GM18505 (cell line): ENCODE results near the gene LILRA6.
"Not testable (repeated sequence)": the region's sequence is repeated elsewhere in the genome, so short reads cannot be mapped to it uniquely, and the experiment has no call there.

Source experiments
- ATAC-seq: cut with Tn5 transposase; IDR thresholded peaks from one replicate; pipeline ENCODE4 v1.9.1; 2021; ENCODE audit not compliant: unreplicated experiment
- POLR2A ChIP-seq: IDR thresholded peaks from 4 replicates; pipeline ENCODE4 v1.6.1; 2011; ENCODE audit warnings: borderline replicate concordance; ENCODE audit not compliant: insufficient read depth, insufficient read length; ENCODE audit errors: extremely low read depth

LILRA6 gene

GRCh38 chr19:54273821-54274220 is 31.2 kb upstream of the LILRA6 start:
- TF ChIP-seq POLR2A: no peak
- ATAC-seq: no peak

GRCh38 chr19:54272181-54272580 is 29.6 kb upstream of the LILRA6 start:
- ATAC-seq: not testable (repeated sequence)

GRCh38 chr19:54271587-54271986 is 29.0 kb upstream of the LILRA6 start:
- ATAC-seq: not testable (repeated sequence)

GRCh38 chr19:54271106-54271505 is 28.5 kb upstream of the LILRA6 start:
- no peak for ATAC-seq
- TF ChIP-seq POLR2A: no peak

GRCh38 chr19:54268936-54269335 is 26.3 kb upstream of the LILRA6 start:
- ATAC-seq: no peak
- no peak for TF ChIP-seq POLR2A

GRCh38 chr19:54266133-54266532 is 23.5 kb upstream of the LILRA6 start:
- ATAC-seq: no peak
- no peak for TF ChIP-seq POLR2A

- TF ChIP-seq POLR2A: no peak
- ATAC-seq: no peak
These were observed 19.9 kb upstream of the LILRA6 start for GRCh38 chr19:54262470-54262869.

- ATAC-seq: no peak
- no peak for TF ChIP-seq POLR2A
These were observed 19.5 kb upstream of the LILRA6 start for GRCh38 chr19:54262066-54262465.

GRCh38 chr19:54257116-54257480 is 14.5 kb upstream of the LILRA6 start, which contains the start of gene LILRB5:
TSS of gene LILRB5 (minus strand) at chr19:54257273. CDS start at chr19:54257193, 80 bp downstream.
- no peak for TF ChIP-seq POLR2A
- no peak for ATAC-seq

GRCh38 chr19:54256250-54257115 is 13.9 kb upstream of the LILRA6 start:
- no peak for ATAC-seq
- no peak for TF ChIP-seq POLR2A

- ATAC-seq: no peak
- TF ChIP-seq POLR2A: no peak
These were observed 12.7 kb upstream of the LILRA6 start for GRCh38 chr19:54255105-54255775.

- TF ChIP-seq POLR2A: no peak
- ATAC-seq: no peak
These were observed 11.8 kb upstream of the LILRA6 start for GRCh38 chr19:54254195-54254906.

GRCh38 chr19:54253331-54254194 is 11.0 kb upstream of the LILRA6 start:
- no peak for TF ChIP-seq POLR2A

More at GRCh38 chr19:54253331-54254194, 11.0 kb upstream of the LILRA6 start:
- no peak for ATAC-seq
